Muscle layer of duodenum (tissue), 2 donors: ENCODE measurements around the gene SCP2D1.

Source experiments
- H3K27ac ChIP-seq: one replicate; pipeline ENCODE4 v1.7.0; 2013; ENCODE audit warnings: mild to moderate bottlenecking, low read length
- H3K27me3 ChIP-seq: one replicate; pipeline ENCODE4 v1.7.0; 2013; ENCODE audit warnings: low read depth, mild to moderate bottlenecking, control low read depth, low read length
- H3K36me3 ChIP-seq, 2 donors: one replicate each; pipeline ENCODE4 v1.7.0; 2013; ENCODE audit warnings: low read length in 2 of 2, control low read depth in 1 of 2, mild to moderate bottlenecking in 1 of 2; ENCODE audit not compliant: insufficient read depth in 2 of 2, control insufficient read depth in 1 of 2
- H3K4me1 ChIP-seq, 2 donors: one replicate each; pipeline ENCODE4 v1.7.0; 2013; ENCODE audit warnings: low read length in 2 of 2, mild to moderate bottlenecking in 2 of 2, control low read depth in 1 of 2, moderate library complexity in 1 of 2; ENCODE audit not compliant: insufficient read depth in 2 of 2, control insufficient read depth in 1 of 2
- H3K4me3 ChIP-seq, 2 donors: one replicate each; pipeline ENCODE4 v1.7.0; 2013; ENCODE audit warnings: low read length in 2 of 2, low read depth in 1 of 2, mild to moderate bottlenecking in 1 of 2
- H3K9me3 ChIP-seq, 2 donors: one replicate each; pipeline ENCODE4 v1.7.0; 2013; ENCODE audit warnings: low read length in 2 of 2, control low read depth in 1 of 2, mild to moderate bottlenecking in 1 of 2; ENCODE audit not compliant: control insufficient read depth in 1 of 2
- donor health status: healthy.

The SCP2D1 gene

GRCh38 chr20:18849131-18849530 is 35.5 kb downstream of the SCP2D1 start:
- no peaks in the 10 kb centered on the region for H3K4me1 ChIP-seq
- H3K9me3 ChIP-seq: no peaks in the 10 kb centered on the region
- H3K27ac ChIP-seq: no peak overlapping the region
- H3K27me3 ChIP-seq: no peaks in the 10 kb centered on the region
- H3K4me3 ChIP-seq: no peak overlapping the region
- H3K36me3 ChIP-seq: no peaks in the 10 kb centered on the region

- Histone ChIP-seq H3K4me3 (no peak overlapping the region), H3K27ac (no peak overlapping the region), H3K4me1 (no peaks in the 10 kb centered on the region), H3K36me3 (no peaks in the 10 kb centered on the region), H3K27me3 (no peaks in the 10 kb centered on the region), H3K9me3 (no peaks in the 10 kb centered on the region)
Measured at GRCh38 chr20:18851629-18852028, 38.0 kb downstream of the SCP2D1 start.

DNA sequence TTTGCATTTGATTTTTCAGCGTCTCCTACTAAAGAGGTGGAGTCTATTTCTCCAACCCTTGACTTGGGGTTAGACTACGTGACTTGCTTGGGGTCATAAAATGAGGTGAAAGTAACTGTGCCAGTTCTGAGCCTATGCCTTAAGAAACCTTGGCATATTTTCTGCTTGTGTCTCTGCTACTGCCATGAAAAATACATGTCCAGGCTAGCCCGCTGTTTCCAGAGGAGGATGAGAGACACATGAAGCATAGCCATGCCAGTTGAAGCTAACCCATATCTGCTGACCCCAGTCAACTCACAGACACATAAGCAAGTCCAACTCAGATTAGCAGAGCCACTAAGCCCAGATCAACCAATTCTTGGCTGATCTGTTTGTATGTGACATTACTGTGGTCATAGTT is 38.7 kb downstream of the SCP2D1 start:
- no peak overlapping the region for H3K27ac ChIP-seq
- no peak overlapping the region for H3K4me3 ChIP-seq
- no peaks in the 10 kb centered on the region for H3K4me1 ChIP-seq
- H3K27me3 ChIP-seq: no peaks in the 10 kb centered on the region
- H3K36me3 ChIP-seq: no peaks in the 10 kb centered on the region
- H3K9me3 ChIP-seq: no peaks in the 10 kb centered on the region

DNA sequence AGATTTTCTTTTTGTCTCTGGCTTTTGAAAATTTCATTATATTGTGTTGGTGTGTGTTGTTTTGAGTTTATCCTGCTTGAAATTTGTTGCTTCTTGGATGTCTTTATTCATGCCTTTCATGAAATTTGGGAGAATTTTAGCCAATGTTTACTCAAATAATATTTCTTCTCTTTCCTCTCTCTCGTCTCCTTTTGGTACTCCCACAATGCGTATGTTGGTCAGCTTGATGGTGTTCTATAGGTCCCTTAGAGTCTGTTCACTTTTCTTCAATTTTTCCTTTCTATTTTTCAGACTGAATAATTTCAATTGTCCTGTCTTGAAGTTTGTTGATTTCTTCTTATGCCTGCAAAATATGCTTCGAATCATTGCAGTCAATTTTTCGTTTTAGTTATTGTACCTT is 39.6 kb downstream of the SCP2D1 start:
- no peaks in the 10 kb centered on the region for H3K4me1 ChIP-seq
- no peaks in the 10 kb centered on the region for H3K36me3 ChIP-seq
- H3K4me3 ChIP-seq: no peak overlapping the region
- H3K27ac ChIP-seq: no peak overlapping the region
- H3K27me3 ChIP-seq: no peaks in the 10 kb centered on the region
- H3K9me3 ChIP-seq: no peaks in the 10 kb centered on the region

DNA sequence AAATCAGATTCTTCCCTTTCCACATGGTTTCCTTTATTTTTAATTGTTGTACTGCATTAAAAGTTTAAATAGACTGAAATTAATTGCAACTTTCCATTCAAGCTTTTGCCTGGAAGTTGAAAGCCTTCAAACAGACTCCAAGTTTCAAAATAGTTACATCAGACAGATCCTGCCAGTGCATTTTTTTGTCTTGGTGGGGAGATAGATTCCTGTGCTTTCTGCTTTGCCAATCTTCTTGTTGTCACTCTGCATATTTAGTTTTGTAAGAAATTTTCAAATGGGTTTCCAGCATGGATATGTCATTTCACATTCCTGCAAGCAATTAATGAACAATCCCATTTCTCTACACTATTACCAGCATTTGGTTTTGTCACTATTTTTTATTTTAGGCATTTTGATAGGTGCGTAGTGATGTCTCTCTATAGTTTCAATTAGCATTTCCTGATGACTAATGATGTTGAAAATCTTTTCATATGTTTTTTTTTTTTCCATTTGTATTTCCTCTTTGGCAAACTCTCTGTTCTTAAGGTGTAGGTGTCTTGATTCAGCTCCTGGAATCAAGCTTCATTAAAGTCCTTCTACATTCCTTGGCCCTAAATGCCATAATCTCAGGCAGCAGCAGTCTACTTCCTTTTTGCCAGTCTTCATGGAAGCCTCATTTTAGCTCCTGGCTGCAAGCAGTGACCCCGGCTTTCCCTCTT is 40.5 kb downstream of the SCP2D1 start:
- H3K27ac ChIP-seq: no peak overlapping the region
- no peaks in the 10 kb centered on the region for H3K36me3 ChIP-seq
- H3K4me3 ChIP-seq: no peak overlapping the region
- no peaks in the 10 kb centered on the region for H3K9me3 ChIP-seq
- no peaks in the 10 kb centered on the region for H3K27me3 ChIP-seq
- H3K4me1 ChIP-seq: no peaks in the 10 kb centered on the region

- no peaks in the 10 kb centered on the region for H3K27me3 ChIP-seq
- H3K4me1 ChIP-seq: no peaks in the 10 kb centered on the region
- peaks cover 0 to 8% of the 10 kb centered on the region in 2 donors for H3K9me3 ChIP-seq
- no peak overlapping the region for H3K4me3 ChIP-seq
- no peaks in the 10 kb centered on the region for H3K36me3 ChIP-seq
- H3K27ac ChIP-seq: no peak overlapping the region
Measured at GRCh38 chr20:18855882-18856281, 42.3 kb downstream of the SCP2D1 start.

DNA sequence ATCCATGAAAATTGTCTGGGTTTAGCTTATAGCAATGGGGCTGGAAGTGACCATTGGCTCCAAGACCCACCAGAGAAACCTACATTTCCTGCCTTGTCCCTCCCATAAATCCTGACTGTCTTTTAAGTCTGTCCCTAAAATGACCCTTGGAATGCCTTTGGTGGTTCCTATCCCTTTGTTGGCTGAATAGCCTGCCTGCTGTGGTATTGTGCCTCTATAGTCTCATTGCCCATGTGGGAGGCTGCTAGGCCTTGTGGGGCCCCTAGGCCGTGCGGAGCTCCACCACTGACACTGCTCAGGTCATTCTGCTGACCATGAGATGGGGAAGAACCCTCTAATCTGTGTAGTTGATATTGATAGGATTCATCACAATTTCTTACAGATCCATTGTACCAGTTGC is 43.3 kb downstream of the SCP2D1 start:
- no peaks in the 10 kb centered on the region for H3K36me3 ChIP-seq
- H3K27ac ChIP-seq: no peak overlapping the region
- H3K9me3 ChIP-seq: peaks cover 0 to 8% of the 10 kb centered on the region in 2 donors
- no peak overlapping the region for H3K4me3 ChIP-seq
- H3K4me1 ChIP-seq: no peaks in the 10 kb centered on the region
- H3K27me3 ChIP-seq: no peaks in the 10 kb centered on the region

DNA sequence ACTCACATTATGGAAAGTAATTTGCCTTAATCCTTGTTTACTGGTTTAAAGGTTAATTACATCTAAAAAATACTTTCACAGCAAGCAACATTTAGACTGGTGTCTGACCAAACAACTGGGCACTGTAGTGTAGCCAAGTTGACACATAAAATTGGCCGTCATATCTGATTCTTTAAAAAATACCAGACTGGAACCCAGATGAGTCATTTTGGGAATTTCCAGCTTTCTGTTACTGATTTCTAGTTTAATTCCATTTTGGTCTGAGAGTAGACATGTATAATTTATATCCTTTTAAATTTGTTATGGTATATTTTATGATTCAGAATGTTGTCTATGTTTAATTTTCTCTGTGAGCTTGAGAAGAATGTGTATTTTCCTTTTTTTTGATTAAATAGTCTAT is 44.1 kb downstream of the SCP2D1 start:
- Histone ChIP-seq H3K4me3 (no peak overlapping the region), H3K4me1 (no peaks in the 10 kb centered on the region), H3K36me3 (no peaks in the 10 kb centered on the region), H3K27ac (no peak overlapping the region), H3K27me3 (no peaks in the 10 kb centered on the region), H3K9me3 (peaks cover 0 to 8% of the 10 kb centered on the region in 2 donors)

- Histone ChIP-seq H3K27me3 (no peaks in the 10 kb centered on the region), H3K9me3 (peaks cover 0 to 8% of the 10 kb centered on the region in 2 donors), H3K36me3 (no peaks in the 10 kb centered on the region), H3K4me3 (no peak overlapping the region), H3K27ac (no peak overlapping the region), H3K4me1 (no peaks in the 10 kb centered on the region)
Measured at GRCh38 chr20:18858816-18859215, 45.2 kb downstream of the SCP2D1 start.
